Posterior vena cava (tissue), 2 donors: ENCODE results near the gene LANCL2. TPM values are rescaled to one million over a fixed set of nuclear protein-coding genes. Genes with fewer than 3 reads are reported as not detected.

Source experiments
- DNase-seq: peaks from one replicate; pipeline ENCODE4 v3.0.0-alpha.2; 2020; ENCODE audit warnings: low spot score
- intact Hi-C, 2 donors: fragments of 100-400 bp; cut with DNase I; formaldehyde crosslinking; loops; one replicate each; pipeline versions ENCODE4 v1.14.1 to v1.14.2; 2022 to 2023
- total RNA-seq, 2 donors: library from RNA; stranded (reverse); fragmentation: NEBNext Ultra II Directional; extraction: Animal tissue kit (Norgen Biotek cat#: 25700); gene quantifications; one replicate each; pipeline ENCODE4 v1.2.1, GENCODE V29; 2021
- donor health status: DM: yes; HTN: yes; CAD: no.
- donor health status: DM: yes; HTN: yes; CAD: no.

The LANCL2 gene
- total RNA-seq, 2 donors from 2014 or later: 6.5 to 9.8 TPM

DNA sequence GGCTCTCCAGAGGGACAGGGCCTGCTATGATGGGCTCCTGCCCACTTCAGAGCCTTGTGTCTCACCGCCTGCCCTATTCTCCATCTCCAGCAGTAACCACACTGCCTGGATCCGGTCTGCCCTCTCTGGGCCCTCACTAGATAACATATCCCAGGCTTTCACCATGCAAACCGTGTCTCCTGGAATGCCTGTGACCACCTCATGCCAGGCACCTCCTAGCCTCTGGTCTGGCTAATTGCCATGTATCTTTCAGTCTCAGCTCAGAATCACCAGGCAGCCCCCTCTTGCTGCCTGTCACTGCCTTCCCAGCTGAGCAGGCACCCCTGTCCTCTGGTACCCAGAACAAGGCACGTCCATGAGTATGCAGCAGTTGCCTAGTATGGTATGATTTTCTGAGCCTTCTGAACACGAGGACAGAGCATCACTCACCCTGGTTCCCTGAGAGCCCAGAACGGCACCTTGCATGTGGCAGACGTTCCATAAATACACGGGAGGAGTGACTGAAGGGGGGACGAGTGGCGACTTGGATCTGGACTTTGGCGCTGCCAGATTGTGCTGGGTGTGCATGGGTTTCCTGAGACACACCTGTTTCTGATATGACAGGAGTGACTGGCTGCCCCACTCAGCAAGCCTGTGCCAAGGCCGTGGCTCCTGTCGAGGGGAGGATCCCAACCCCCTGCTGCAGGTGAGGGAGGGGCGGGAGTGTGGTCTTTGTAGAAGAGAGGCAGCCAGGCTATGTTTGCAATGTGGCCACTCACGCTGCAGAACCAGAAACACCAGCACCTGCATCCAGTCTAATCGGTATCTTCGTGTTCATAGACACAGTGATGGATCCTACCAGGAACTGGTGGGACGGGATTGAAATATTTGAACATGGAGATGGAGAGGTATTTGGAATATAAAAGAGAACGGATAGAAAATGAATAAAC is 112.0 kb downstream of the LANCL2 start:
- intact Hi-C loops: no loop called here

GRCh38 chr7:55477781-55478374 is 112.7 kb downstream of the LANCL2 start:
- DNase-seq: no peak
- intact Hi-C loops: no loop called here

More for the DNA sequence above, 112.0 kb downstream of the LANCL2 start:
- no peak for DNase-seq

DNA sequence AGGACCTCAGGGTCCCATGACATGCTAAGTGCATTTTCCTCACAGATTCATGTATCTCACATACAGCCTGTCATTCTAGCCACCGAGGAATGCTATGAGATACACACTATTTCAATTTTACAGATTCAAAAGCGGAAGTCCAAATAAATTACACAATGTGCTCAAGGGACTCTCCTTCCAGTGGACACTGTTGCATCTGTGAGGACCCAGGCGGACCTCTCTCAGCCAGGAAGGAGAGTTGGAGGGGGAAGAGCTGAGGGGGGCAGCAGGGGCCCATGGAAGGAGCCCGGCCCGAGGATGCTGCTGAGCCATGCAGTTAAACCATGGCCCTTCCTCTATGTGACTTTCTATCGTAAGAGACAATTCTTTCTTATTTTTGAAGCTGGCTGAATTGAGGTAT is 113.6 kb downstream of the LANCL2 start:
- intact Hi-C loops: no loop called here
- DNase-seq: no peak

GRCh38 chr7:55481155-55481554 is 116.0 kb downstream of the LANCL2 start:
- intact Hi-C loops: no loop called here
- DNase-seq: no peak

- intact Hi-C loops: no loop called here
- no peak for DNase-seq
Observed at GRCh38 chr7:55483046-55483445, 117.9 kb downstream of the LANCL2 start.

Other genes starting within 250 kb of the LANCL2 start
- 10 to 100 TPM; 47.4 to 56.7 TPM for gene VOPP1, start 207.2 kb downstream of the LANCL2 start, total RNA-seq